ENCODE data around the gene IPO11.
"Not testable (repeated sequence)": the region's sequence is repeated elsewhere in the genome, so short reads cannot be mapped to it uniquely, and the experiment has no call there.

IPO11 gene

DNA sequence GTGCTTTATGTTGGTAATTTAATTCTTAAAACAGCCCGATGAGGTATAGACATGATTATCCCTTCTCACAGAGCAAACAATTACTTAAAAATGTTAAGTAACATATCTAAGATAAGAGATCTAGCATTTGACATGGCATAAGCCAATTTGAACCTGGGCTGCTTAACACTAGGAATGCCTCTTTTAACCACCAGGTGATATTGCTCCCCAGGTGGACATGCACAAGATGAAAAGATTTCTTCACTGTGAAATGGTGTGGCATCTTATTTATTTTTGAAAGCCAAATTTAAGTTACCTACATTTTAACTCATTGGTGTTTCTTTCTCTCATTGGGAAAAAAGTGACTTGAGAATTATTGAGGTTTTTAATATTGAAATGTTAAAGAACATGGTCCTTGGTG is 150.3 kb downstream of the IPO11 start:
- Histone ChIP-seq H3K9me3 (ENCODE audit: low read length) (no peaks in the 10 kb centered on the region), H3K27ac (ENCODE audit: low read depth, low read length, poor library complexity, severe bottlenecking) (no peak overlapping the region), H3K27me3 (ENCODE audit: insufficient read depth, low read length) (no peaks in the 10 kb centered on the region), H3K4me1 (ENCODE audit: insufficient read depth, low read length, severe bottlenecking) (no peaks in the 10 kb centered on the region), H3K4me3 (ENCODE audit: low read depth, low read length, poor library complexity, severe bottlenecking) (no peak overlapping the region), H3K9ac (ENCODE audit: low read length) (no peak overlapping the region), H3K79me2 (ENCODE audit: insufficient read depth, low read length) (no peaks in the 10 kb centered on the region), H3F3A (ENCODE audit: insufficient read depth, low read length) (no peaks in the 10 kb centered on the region), H3K9me2 (ENCODE audit: low read depth, low read length) (no peaks in the 10 kb centered on the region), H2AFZ (ENCODE audit: low read length) (no peak overlapping the region), H3K36me3 (ENCODE audit: insufficient read depth, low read length) (peaks cover 53% of the 10 kb centered on the region), H4K20me1 (ENCODE audit: insufficient read depth, low read length) (no peaks in the 10 kb centered on the region), H3K4me2 (ENCODE audit: low read length) (no peak overlapping the region)
- no peak for TF ChIP-seq EZH2 (IDR thresholded peaks at IDR 0.05; ENCODE audit: borderline replicate concordance, low read length)
- TF ChIP-seq, protein P1, sequence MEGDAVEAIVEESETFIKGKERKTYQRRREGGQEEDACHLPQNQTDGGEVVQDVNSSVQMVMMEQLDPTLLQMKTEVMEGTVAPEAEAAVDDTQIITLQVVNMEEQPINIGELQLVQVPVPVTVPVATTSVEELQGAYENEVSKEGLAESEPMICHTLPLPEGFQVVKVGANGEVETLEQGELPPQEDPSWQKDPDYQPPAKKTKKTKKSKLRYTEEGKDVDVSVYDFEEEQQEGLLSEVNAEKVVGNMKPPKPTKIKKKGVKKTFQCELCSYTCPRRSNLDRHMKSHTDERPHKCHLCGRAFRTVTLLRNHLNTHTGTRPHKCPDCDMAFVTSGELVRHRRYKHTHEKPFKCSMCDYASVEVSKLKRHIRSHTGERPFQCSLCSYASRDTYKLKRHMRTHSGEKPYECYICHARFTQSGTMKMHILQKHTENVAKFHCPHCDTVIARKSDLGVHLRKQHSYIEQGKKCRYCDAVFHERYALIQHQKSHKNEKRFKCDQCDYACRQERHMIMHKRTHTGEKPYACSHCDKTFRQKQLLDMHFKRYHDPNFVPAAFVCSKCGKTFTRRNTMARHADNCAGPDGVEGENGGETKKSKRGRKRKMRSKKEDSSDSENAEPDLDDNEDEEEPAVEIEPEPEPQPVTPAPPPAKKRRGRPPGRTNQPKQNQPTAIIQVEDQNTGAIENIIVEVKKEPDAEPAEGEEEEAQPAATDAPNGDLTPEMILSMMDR (IDR thresholded peaks at IDR 0.05; ENCODE audit: low read length): 0 out of 2 replicates have a peak, but pooled peaks have one; percentile 5

DNA sequence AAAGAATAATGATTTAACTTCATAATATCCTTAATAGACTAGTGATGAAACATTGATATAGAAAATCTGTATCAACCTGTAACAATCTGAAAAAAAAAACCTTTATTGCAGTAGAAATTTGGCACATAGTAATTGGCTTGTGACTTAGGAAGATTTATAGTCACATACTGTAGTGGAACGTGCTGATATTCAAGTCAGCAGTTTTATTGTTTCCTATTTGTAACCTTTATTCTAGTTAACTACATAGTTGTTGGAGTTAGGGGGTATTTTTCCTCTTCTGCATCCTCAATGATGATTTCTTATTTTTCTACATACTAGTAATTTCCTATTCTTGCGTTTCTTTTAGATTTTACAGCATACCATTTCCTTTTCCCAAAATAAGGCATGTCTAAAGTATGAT is 151.5 kb downstream of the IPO11 start:
- H3K9me2 ChIP-seq (ENCODE audit: low read depth, low read length): no peaks in the 10 kb centered on the region
- H3K27me3 ChIP-seq (ENCODE audit: insufficient read depth, low read length): no peaks in the 10 kb centered on the region
- no peak overlapping the region for H3K9ac ChIP-seq (ENCODE audit: low read length)
- no peaks in the 10 kb centered on the region for H3F3A ChIP-seq (ENCODE audit: insufficient read depth, low read length)
- no peak overlapping the region for H3K27ac ChIP-seq (ENCODE audit: low read depth, low read length, poor library complexity, severe bottlenecking)
- no peak overlapping the region for H3K4me2 ChIP-seq (ENCODE audit: low read length)
- H2AFZ ChIP-seq (ENCODE audit: low read length): no peak overlapping the region
- H3K36me3 ChIP-seq (ENCODE audit: insufficient read depth, low read length): peaks cover 59% of the 10 kb centered on the region
- no peak overlapping the region for H3K4me3 ChIP-seq (ENCODE audit: low read depth, low read length, poor library complexity, severe bottlenecking)
- no peaks in the 10 kb centered on the region for H4K20me1 ChIP-seq (ENCODE audit: insufficient read depth, low read length)
- H3K4me1 ChIP-seq (ENCODE audit: insufficient read depth, low read length, severe bottlenecking): no peaks in the 10 kb centered on the region
- H3K79me2 ChIP-seq (ENCODE audit: insufficient read depth, low read length): no peaks in the 10 kb centered on the region
- no peaks in the 10 kb centered on the region for H3K9me3 ChIP-seq (ENCODE audit: low read length)
- TF ChIP-seq, protein P1 (IDR thresholded peaks at IDR 0.05; ENCODE audit: low read length): no peak
- no peak for TF ChIP-seq EZH2 (IDR thresholded peaks at IDR 0.05; ENCODE audit: borderline replicate concordance, low read length)

- not testable (repeated sequence) for H3K27ac ChIP-seq (ENCODE audit: low read depth, low read length, poor library complexity, severe bottlenecking); H3K27me3 ChIP-seq (ENCODE audit: insufficient read depth, low read length)
- H3K36me3 ChIP-seq (ENCODE audit: insufficient read depth, low read length): peaks cover 45% of the 10 kb centered on the region
Observed at GRCh38 chr5:62565740-62566139, 153.2 kb downstream of the IPO11 start.

GRCh38 chr5:62568143-62568542 is 155.6 kb downstream of the IPO11 start:
- Histone ChIP-seq H3K4me2 (ENCODE audit: low read length) (no peak overlapping the region), H4K20me1 (ENCODE audit: insufficient read depth, low read length) (no peaks in the 10 kb centered on the region), H3K27ac (ENCODE audit: low read depth, low read length, poor library complexity, severe bottlenecking) (no peak overlapping the region), H2AFZ (ENCODE audit: low read length) (no peak overlapping the region), H3K4me1 (ENCODE audit: insufficient read depth, low read length, severe bottlenecking) (no peaks in the 10 kb centered on the region), H3K27me3 (ENCODE audit: insufficient read depth, low read length) (no peaks in the 10 kb centered on the region), H3K9ac (ENCODE audit: low read length) (no peak overlapping the region), H3K36me3 (ENCODE audit: insufficient read depth, low read length) (peaks cover 33% of the 10 kb centered on the region), H3F3A (ENCODE audit: insufficient read depth, low read length) (no peaks in the 10 kb centered on the region), H3K79me2 (ENCODE audit: insufficient read depth, low read length) (no peaks in the 10 kb centered on the region), H3K4me3 (ENCODE audit: low read depth, low read length, poor library complexity, severe bottlenecking) (no peak overlapping the region), H3K9me3 (ENCODE audit: low read length) (no peaks in the 10 kb centered on the region), H3K9me2 (ENCODE audit: low read depth, low read length) (no peaks in the 10 kb centered on the region)
- TF ChIP-seq EZH2 (IDR thresholded peaks at IDR 0.05; ENCODE audit: borderline replicate concordance, low read length): no peak
- TF ChIP-seq, protein P1 (IDR thresholded peaks at IDR 0.05; ENCODE audit: low read length): no peak

More at GRCh38 chr5:62565740-62566139, 153.2 kb downstream of the IPO11 start:
- H3K9ac ChIP-seq (ENCODE audit: low read length); H3K9me3 ChIP-seq (ENCODE audit: low read length); H2AFZ ChIP-seq (ENCODE audit: low read length); H3K79me2 ChIP-seq (ENCODE audit: insufficient read depth, low read length); H3F3A ChIP-seq (ENCODE audit: insufficient read depth, low read length); H3K4me1 ChIP-seq (ENCODE audit: insufficient read depth, low read length, severe bottlenecking); H3K4me2 ChIP-seq (ENCODE audit: low read length); H3K9me2 ChIP-seq (ENCODE audit: low read depth, low read length); H3K4me3 ChIP-seq (ENCODE audit: low read depth, low read length, poor library complexity, severe bottlenecking); H4K20me1 ChIP-seq (ENCODE audit: insufficient read depth, low read length): not testable (repeated sequence)

Measured in OCI-LY1 (cell line).